Muscle layer of duodenum (tissue), 2 donors: Measurements from ENCODE around the gene MGAT1.
"Not testable (repeated sequence)": the region's sequence is repeated elsewhere in the genome, so short reads cannot be mapped to it uniquely, and the experiment has no call there.

ENCODE experiments used
- H3K27ac ChIP-seq: one replicate; pipeline ENCODE4 v1.7.0; 2013; ENCODE audit warnings: mild to moderate bottlenecking, low read length
- H3K27me3 ChIP-seq: one replicate; pipeline ENCODE4 v1.7.0; 2013; ENCODE audit warnings: low read depth, mild to moderate bottlenecking, control low read depth, low read length
- H3K36me3 ChIP-seq, 2 donors: one replicate each; pipeline ENCODE4 v1.7.0; 2013; ENCODE audit warnings: low read length in 2 of 2, control low read depth in 1 of 2, mild to moderate bottlenecking in 1 of 2; ENCODE audit not compliant: insufficient read depth in 2 of 2, control insufficient read depth in 1 of 2
- H3K4me1 ChIP-seq, 2 donors: one replicate each; pipeline ENCODE4 v1.7.0; 2013; ENCODE audit warnings: low read length in 2 of 2, mild to moderate bottlenecking in 2 of 2, control low read depth in 1 of 2, moderate library complexity in 1 of 2; ENCODE audit not compliant: insufficient read depth in 2 of 2, control insufficient read depth in 1 of 2
- H3K4me3 ChIP-seq, 2 donors: one replicate each; pipeline ENCODE4 v1.7.0; 2013; ENCODE audit warnings: low read length in 2 of 2, low read depth in 1 of 2, mild to moderate bottlenecking in 1 of 2
- H3K9me3 ChIP-seq, 2 donors: one replicate each; pipeline ENCODE4 v1.7.0; 2013; ENCODE audit warnings: low read length in 2 of 2, control low read depth in 1 of 2, mild to moderate bottlenecking in 1 of 2; ENCODE audit not compliant: control insufficient read depth in 1 of 2
- donor health status: healthy.

The MGAT1 gene

GRCh38 chr5:180832638-180833068 is 30.0 kb upstream of the MGAT1 start:
- Histone ChIP-seq H3K27me3 (no peaks in the 10 kb centered on the region), H3K27ac (no peak overlapping the region), H3K4me3 (peak overlapping the region; percentile 88 to 92), H3K36me3 (peaks cover 24 to 34% of the 10 kb centered on the region in 2 donors), H3K9me3 (no peaks in the 10 kb centered on the region), H3K4me1 (peaks cover 3 to 29% of the 10 kb centered on the region in 2 donors)

GRCh38 chr5:180831139-180832093 is 28.8 kb upstream of the MGAT1 start:
- Histone ChIP-seq H3K4me3 (peak overlapping the region; percentile 88 to 92), H3K27ac (peak overlapping the region; percentile 94), H3K4me1 (peaks cover 3 to 29% of the 10 kb centered on the region in 2 donors)

DNA sequence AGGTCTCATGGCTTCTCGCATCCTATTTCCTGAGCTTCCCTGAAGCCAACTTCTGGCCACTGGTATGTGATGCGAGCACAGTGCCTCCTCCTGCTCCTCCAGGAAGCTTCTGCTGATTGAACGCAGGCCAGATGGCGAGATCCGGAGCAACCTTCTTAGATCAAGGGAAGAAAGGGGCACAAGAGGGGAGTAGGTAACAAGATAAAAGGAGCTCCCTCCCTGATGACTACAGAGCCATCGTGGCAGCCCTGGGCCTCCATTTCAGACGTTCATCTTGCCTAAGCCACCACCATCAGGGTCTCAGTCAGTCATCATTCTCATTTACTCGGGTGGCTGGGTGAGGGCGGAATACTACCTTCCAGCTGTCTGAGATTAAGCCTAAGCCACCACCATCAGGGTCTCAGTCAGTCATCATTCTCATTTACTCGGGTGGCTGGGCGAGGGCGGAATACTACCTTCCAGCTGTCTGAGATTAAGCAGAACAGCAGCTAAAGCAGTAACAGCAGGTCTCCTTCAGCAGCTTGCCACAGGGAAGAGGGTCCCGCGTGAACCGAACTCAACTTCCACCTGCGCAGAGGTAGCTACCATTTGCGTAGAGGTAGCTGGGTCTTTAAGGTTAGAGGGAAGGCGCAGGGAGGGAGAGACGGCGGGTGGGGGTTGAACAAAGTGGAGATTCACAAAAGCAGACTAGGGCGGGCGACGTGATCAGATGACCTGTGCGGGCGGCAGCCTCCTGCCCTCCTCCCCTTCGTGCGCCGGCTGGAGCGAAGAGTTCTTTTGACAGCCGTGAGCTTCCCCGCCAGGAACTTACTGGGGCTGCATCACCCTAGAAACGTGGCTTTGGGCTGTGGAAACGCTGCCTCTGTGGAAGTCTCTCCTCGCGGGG is 27.9 kb upstream of the MGAT1 start:
- no peaks in the 10 kb centered on the region for H3K27me3 ChIP-seq
- peaks cover 13 to 16% of the 10 kb centered on the region in 2 donors for H3K36me3 ChIP-seq
- H3K4me1 ChIP-seq, result peaks cover 3 to 32% of the 10 kb centered on the region in 2 donors
- H3K27ac ChIP-seq, result peak overlapping the region; percentile 94
- H3K4me3 ChIP-seq, result peak overlapping the region; percentile 88 to 92
- H3K9me3 ChIP-seq, result no peaks in the 10 kb centered on the region

More at GRCh38 chr5:180831139-180832093, 28.8 kb upstream of the MGAT1 start:
- no peaks in the 10 kb centered on the region for H3K27me3 ChIP-seq
- no peaks in the 10 kb centered on the region for H3K9me3 ChIP-seq
- peaks cover 16 to 22% of the 10 kb centered on the region in 2 donors for H3K36me3 ChIP-seq

DNA sequence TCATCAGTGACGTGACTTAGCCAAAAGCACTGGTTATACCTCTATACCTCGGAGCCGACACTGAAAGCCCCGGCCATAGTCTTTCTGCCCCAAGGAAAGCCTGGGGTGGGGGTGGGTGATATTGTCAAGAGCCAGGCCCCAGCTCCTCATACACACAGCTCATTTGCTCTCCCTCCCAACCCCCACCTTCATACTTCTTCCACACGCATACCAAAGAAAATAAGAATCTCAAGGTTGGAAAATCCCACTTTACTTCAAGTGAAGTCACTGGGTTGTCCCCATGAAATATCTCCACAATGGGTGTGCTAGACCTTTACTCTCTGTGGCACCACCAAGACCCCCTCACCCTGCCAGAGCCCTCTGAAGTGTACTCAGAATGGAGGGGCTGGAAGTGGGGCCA is 27.1 kb upstream of the MGAT1 start:
- Histone ChIP-seq H3K27ac (peak overlapping the region; percentile 94), H3K27me3 (no peaks in the 10 kb centered on the region), H3K4me3 (peak overlapping the region; percentile 88 to 92), H3K36me3 (peaks cover 5 to 10% of the 10 kb centered on the region in 2 donors), H3K9me3 (no peaks in the 10 kb centered on the region), H3K4me1 (peaks cover 3 to 36% of the 10 kb centered on the region in 2 donors)

DNA sequence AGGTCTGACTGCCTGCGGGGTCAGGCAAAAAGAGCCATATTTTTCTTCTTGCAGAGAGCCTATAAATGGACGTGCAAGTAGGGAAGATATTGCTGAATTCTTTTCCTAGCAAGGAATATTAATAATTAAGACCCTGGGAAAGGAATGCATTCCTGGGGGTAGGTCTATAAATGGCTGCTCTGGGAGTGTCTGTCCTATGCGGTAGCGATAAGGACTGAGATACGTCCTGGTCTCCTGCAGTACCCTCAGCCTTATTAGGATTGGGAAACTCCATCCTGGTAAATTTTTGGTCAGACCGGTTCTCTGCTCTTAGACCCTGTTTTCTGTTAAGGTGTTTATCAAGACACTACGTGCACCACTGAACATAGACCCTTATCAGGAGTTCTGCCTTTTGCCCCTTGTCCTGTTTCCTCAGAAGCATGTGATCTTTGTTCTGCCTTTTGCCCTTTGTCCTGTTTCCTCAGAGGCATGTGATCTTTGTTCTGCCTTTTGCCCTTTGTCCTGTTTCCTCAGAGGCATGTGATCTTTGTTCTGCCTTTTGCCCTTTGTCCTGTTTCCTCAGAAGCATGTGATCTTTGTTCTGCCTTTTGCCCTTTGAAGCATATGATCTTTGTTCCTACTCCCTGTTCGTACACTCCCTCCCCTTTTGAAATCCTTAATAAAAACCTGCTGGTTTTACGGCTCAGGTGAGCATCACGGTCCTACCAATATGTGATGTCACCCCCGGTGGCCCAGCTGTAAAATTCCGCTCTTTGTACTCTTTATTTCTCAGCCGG is 26.3 kb upstream of the MGAT1 start:
- H3K27ac ChIP-seq, result peak overlapping the region; percentile 94
- H3K27me3 ChIP-seq, H3K4me3 ChIP-seq, H3K9me3 ChIP-seq, H3K36me3 ChIP-seq: not testable (repeated sequence)
- H3K4me1 ChIP-seq, result peaks cover 3 to 36% of the 10 kb centered on the region in 2 donors

DNA sequence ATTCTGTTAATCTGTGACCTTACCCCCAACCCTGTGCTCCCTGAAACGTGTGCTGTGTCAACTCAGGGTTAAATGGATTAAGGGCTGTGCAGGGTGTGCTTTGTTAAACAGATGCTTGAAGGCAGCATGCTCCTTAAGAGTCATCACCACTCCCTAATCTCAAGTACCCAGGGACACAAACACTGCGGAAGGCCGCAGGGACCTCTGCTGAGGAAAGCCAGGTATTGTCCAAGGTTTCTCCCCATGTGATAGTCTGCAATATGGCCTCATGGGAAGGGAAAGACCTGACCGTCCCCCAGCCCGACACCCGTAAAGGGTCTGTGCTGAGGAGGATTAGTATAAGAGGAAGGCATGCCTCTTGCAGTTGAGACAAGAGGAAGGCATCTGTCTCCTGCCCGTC is 24.8 kb upstream of the MGAT1 start:
- H3K27ac ChIP-seq, H3K4me3 ChIP-seq: not testable (repeated sequence)

DNA sequence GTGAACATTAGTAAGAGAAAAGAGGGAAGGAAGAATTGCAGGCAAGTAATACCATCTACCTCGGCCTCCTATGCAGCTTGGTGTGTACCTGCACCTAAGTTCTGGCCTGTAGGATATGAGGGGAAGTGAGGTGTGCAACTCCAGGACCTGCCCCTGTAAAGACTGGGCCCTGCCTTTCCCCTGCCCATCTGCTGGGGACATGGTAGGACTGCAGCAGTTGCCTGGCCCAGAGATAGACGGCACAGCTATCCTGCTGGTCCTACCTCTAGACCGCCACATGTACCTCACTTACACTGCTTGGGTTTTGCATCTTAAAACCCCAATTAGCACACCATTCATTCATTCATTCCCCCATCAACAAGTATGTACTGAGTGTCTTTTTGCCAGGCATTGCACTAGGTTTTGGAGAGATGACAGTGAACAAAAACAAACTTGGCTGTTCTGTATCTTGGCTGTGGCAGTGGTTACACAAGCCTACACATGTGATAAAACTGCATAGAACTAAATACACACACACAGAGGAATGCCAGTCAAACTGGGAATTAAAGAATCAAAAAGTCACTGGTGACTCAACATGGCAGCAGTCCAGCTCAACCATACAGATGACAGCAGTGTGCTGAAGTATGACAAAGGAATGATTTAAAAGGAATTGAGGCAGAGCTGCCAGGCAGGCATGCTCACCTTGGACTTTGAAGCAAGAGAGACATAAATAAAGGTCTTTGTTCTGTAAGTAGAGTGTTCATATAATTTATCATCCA is 23.3 kb upstream of the MGAT1 start:
- Histone ChIP-seq H3K4me1 (peaks cover 0 to 23% of the 10 kb centered on the region in 2 donors), H3K27ac (peak overlapping the region; percentile 22), H3K36me3 (peaks cover 0 to 8% of the 10 kb centered on the region in 2 donors), H3K9me3 (no peaks in the 10 kb centered on the region), H3K4me3 (no peak overlapping the region), H3K27me3 (no peaks in the 10 kb centered on the region)

More for the DNA sequence above, 24.8 kb upstream of the MGAT1 start:
- not testable (repeated sequence) for H3K27me3 ChIP-seq, H3K36me3 ChIP-seq, H3K9me3 ChIP-seq
- H3K4me1 ChIP-seq, result peaks cover 3 to 31% of the 10 kb centered on the region in 2 donors

GRCh38 chr5:180824630-180825476 is 22.2 kb upstream of the MGAT1 start:
- no peak overlapping the region for H3K4me3 ChIP-seq

DNA sequence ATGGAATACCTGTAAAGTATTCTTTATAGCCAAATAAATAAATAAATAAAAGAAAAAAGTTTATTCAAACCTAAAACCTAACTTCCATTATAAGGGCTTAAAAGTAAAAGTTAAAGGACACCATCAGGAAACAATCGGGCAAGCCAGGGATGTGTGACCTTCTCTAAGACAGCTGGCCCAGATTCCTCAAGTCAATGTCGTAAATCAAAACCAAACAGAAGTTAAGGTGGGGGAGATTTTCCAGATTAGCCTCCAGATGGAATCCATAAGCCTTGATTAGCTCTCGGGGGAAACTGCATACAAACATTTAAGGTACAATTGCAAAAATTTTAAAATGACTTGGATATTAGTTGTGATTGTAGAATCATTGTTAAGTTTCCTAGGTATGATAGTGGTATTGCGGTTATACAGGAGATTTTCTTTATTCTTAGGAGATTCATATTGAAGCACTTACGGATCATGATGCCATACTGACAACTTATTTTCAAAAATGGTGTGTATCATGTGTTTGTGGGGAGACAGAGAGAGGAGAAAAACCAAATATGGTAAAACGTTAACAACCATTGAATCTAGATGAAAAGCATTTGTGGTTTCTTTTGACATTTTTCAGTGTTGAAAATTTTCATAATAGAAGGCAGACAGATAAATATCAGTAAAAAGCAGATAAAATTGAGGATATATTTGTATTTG is 21.5 kb upstream of the MGAT1 start:
- Histone ChIP-seq H3K36me3 (no peaks in the 10 kb centered on the region), H3K9me3 (no peaks in the 10 kb centered on the region), H3K4me3 (no peak overlapping the region), H3K27ac (no peak overlapping the region), H3K27me3 (no peaks in the 10 kb centered on the region), H3K4me1 (peaks cover 0 to 12% of the 10 kb centered on the region in 2 donors)

More at GRCh38 chr5:180824630-180825476, 22.2 kb upstream of the MGAT1 start:
- H3K27me3 ChIP-seq, result no peaks in the 10 kb centered on the region
- H3K27ac ChIP-seq, result peak overlapping the region; percentile 22
- no peaks in the 10 kb centered on the region for H3K9me3 ChIP-seq
- peaks cover 0 to 16% of the 10 kb centered on the region in 2 donors for H3K4me1 ChIP-seq
- peaks cover 0 to 4% of the 10 kb centered on the region in 2 donors for H3K36me3 ChIP-seq
